Daoy (cell line): ENCODE data around the gene HOXD11. TPM values are rescaled to one million over a fixed set of nuclear protein-coding genes. Genes with fewer than 3 reads are reported as not detected.

Source experiments
- DNase-seq: peaks from one replicate; pipeline ENCODE4 v3.0.0-alpha.2; 2015; ENCODE audit warnings: low read depth
- total RNA-seq: library from RNA; depleted of rRNA; stranded (reverse); fragments of >200 nt; shearing (Covaris generic); gene quantifications from 2 replicates; pipeline ENCODE4 v1.2.3, GENCODE V29; 2014

HOXD11 gene
- total RNA-seq, 1 experiment from 2014 or later, result 13.4 TPM

- DNase-seq, result no peak
These were observed 1.9 kb upstream of the HOXD11 start for GRCh38 chr2:176105078-176105729.

GRCh38 chr2:176105730-176106580, 1.1 kb upstream of the HOXD11 start:
- DNase-seq, result no peak

GRCh38 chr2:176107731-176108181, 676 bp downstream of the HOXD11 start:
- DNase-seq, result peak; percentile 47

- no peak for DNase-seq
These were observed 2.3 kb downstream of the HOXD11 start for GRCh38 chr2:176109192-176109901.

GRCh38 chr2:176109946-176110345, 2.9 kb downstream of the HOXD11 start:
- no peak for DNase-seq

- no peak for DNase-seq
These were observed 3.6 kb downstream of the HOXD11 start for GRCh38 chr2:176110415-176111308.

GRCh38 chr2:176111309-176111663, 4.2 kb downstream of the HOXD11 start:
- DNase-seq, result peak; percentile 69

- no peak for DNase-seq
These were observed 4.8 kb downstream of the HOXD11 start for GRCh38 chr2:176111846-176112374.

GRCh38 chr2:176112375-176113302, 5.6 kb downstream of the HOXD11 start:
- no peak for DNase-seq

- DNase-seq, result no peak
These were observed 7.2 kb downstream of the HOXD11 start for GRCh38 chr2:176114120-176114929.

GRCh38 chr2:176114930-176115625, 8.0 kb downstream of the HOXD11 start:
- DNase-seq, result no peak

- DNase-seq, result peak; percentile 60
These were observed 9.1 kb downstream of the HOXD11 start, which contains the start of gene HOXD10 for GRCh38 chr2:176115883-176116813. TSS of gene HOXD10 (plus strand) at chr2:176116778. CDS start at chr2:176116834, 56 bp downstream.

GRCh38 chr2:176117162-176117822, 10.2 kb downstream of the HOXD11 start:
- DNase-seq, result no peak

- DNase-seq, result no peak
These were observed 10.8 kb downstream of the HOXD11 start for GRCh38 chr2:176117823-176118371.

- DNase-seq, result peak; percentile 39
These were observed 11.7 kb downstream of the HOXD11 start for GRCh38 chr2:176118601-176119339.
